Measurements from ENCODE around the gene EXT2.

- TF ChIP-seq FOXM1 (IDR thresholded peaks at IDR 0.05; ENCODE audit: borderline replicate concordance) (no peak), HDGF (IDR thresholded peaks at IDR 0.05; ENCODE audit: borderline replicate concordance) (no peak), LEF1 (IDR thresholded peaks at IDR 0.05; ENCODE audit: borderline replicate concordance) (no peak), CTBP1 (IDR thresholded peaks at IDR 0.05; ENCODE audit: borderline replicate concordance) (no peak), TARDBP (IDR thresholded peaks at IDR 0.05) (no peak), SUZ12 (IDR thresholded peaks at IDR 0.05) (no peak), ZNF384 (IDR thresholded peaks at IDR 0.05) (no peak), ARNT (IDR thresholded peaks at IDR 0.05) (no peak), BHLHE40 (IDR thresholded peaks at IDR 0.05; ENCODE audit: borderline replicate concordance) (no peak), SP1 (IDR thresholded peaks at IDR 0.05) (no peak), FOXA1 (IDR thresholded peaks at IDR 0.05) (no peak), NFRKB (IDR thresholded peaks at IDR 0.05) (no peak), L3MBTL2 (conservative IDR thresholded peaks at IDR 0.05) (no peak), ELF4 (IDR thresholded peaks at IDR 0.05) (no peak)
These were observed 178.9 kb downstream of the EXT2 start for GRCh38 chr11:44274404-44274803.

Data from HEK293T (cell line).